ENCODE data around the gene ATXN2. TPM values are rescaled to one million over a fixed set of nuclear protein-coding genes. Genes with fewer than 3 reads are reported as not detected.

The ATXN2 gene
- total and polyA plus RNA-seq, 9 of the 15 experiments (the other 6 are each of a cell fraction or from before 2014, with no cell fraction given): 16.8 to 67.8 (median 29.3) TPM

DNA sequence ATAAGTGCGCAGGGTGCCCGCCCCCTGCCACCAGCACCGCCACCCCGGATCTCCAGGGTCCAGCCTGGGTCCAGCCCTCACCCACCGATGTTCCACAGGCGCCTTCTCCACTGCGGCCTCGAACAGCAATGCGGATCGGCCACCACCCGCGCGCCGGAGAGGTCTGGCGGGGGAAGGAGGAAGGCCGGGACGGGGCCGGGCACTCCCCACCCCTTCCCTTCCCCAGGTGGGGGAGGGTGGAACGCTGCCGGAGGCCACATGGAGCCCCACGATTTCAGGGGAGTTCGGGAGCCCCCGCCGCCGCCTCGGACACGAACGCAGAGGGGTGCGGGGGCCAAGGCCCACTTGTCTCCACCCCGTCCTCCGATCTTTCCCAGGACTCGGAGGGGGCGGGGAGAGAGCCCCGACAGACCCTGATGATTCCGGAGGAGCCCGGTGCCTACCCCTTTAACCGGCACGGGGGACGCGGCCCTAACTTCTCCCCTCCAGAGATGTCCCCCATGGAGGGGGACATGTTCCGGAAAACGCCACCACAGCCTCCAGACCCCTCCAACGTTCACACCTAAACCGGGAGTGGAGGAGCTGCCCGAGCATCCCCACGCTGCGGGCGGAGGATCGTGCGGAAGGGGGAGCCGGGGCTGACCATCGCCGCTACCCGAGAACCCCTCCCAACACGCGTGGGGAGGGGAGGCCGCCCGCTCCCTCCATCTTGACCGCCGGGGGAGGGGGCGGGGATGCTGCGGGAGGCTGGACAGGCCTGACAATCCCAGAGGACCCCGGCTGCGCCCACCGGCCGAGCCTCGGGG lies 1.1 kb downstream of the ATXN2 start (continued):
- peak; percentile 20; the same call in 1 of the 2 replicates for TF ChIP-seq PHF8 (IDR thresholded peaks at IDR 0.05; ENCODE audit: borderline replicate concordance, low read length)
- TF ChIP-seq RBM34 (IDR thresholded peaks at IDR 0.05; ENCODE audit: borderline replicate concordance, insufficient read depth, low read length): no peak
- TF ChIP-seq KLF6 (CRISPR knock-in tag; IDR thresholded peaks at IDR 0.05; ENCODE audit: borderline replicate concordance): no peak
- no peak for TF ChIP-seq LARP7 (IDR thresholded peaks at IDR 0.05)
- no peak for TF ChIP-seq CBX2 (IDR thresholded peaks at IDR 0.05; ENCODE audit: insufficient read depth, low read length, poor library complexity, severe bottlenecking)
- no peak for TF ChIP-seq HDAC8 (tag; IDR thresholded peaks at IDR 0.05)
- TF ChIP-seq RFX1 (IDR thresholded peaks at IDR 0.05): no peak
- no peak for TF ChIP-seq E2F6 (IDR thresholded peaks at IDR 0.05; ENCODE audit: borderline replicate concordance in 1 of 2, extremely low read depth in 1 of 2, insufficient read depth in 1 of 2, insufficient read length in 1 of 2, low read depth in 1 of 2, low read length in 1 of 2, poor library complexity in 1 of 2, severe bottlenecking in 1 of 2)
- no peak for TF ChIP-seq ZNF184 (CRISPR knock-in tag; IDR thresholded peaks at IDR 0.05)
- TF ChIP-seq STAT5B (CRISPR knock-in tag; IDR thresholded peaks at IDR 0.05): no peak
- TF ChIP-seq, protein P1, sequence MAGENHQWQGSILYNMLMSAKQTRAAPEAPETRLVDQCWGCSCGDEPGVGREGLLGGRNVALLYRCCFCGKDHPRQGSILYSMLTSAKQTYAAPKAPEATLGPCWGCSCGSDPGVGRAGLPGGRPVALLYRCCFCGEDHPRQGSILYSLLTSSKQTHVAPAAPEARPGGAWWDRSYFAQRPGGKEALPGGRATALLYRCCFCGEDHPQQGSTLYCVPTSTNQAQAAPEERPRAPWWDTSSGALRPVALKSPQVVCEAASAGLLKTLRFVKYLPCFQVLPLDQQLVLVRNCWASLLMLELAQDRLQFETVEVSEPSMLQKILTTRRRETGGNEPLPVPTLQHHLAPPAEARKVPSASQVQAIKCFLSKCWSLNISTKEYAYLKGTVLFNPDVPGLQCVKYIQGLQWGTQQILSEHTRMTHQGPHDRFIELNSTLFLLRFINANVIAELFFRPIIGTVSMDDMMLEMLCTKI (IDR thresholded peaks at IDR 0.05; ENCODE audit: partially characterized antibody): no peak
- TF ChIP-seq SNRNP70 (optimal IDR thresholded peaks at IDR 0.05; ENCODE audit: low read depth, low read length): no peak
- TF ChIP-seq NR4A1 (CRISPR knock-in tag; IDR thresholded peaks at IDR 0.05): no peak
- TF ChIP-seq NR4A1 (tag; IDR thresholded peaks at IDR 0.05): no peak
- TF ChIP-seq ZNF174 (CRISPR knock-in tag; IDR thresholded peaks at IDR 0.05): no peak
- TF ChIP-seq ZNF639 (CRISPR knock-in tag; conservative IDR thresholded peaks at IDR 0.05 in 1 of 2, IDR thresholded peaks at IDR 0.05 in 1 of 2): no peak
- TF ChIP-seq CBX8 (IDR thresholded peaks at IDR 0.05; ENCODE audit: borderline replicate concordance, extremely low read depth, low read depth, low read length, poor library complexity, severe bottlenecking): no peak
- TF ChIP-seq TFAP4 (CRISPR knock-in tag; IDR thresholded peaks at IDR 0.05; ENCODE audit: borderline replicate concordance): peak; percentile 61
- no peak for TF ChIP-seq ZNF707 (CRISPR knock-in tag; conservative IDR thresholded peaks at IDR 0.05)
- no peak for TF ChIP-seq CC2D1A (IDR thresholded peaks at IDR 0.05)
- no peak for TF ChIP-seq ZNF778 (CRISPR knock-in tag; IDR thresholded peaks at IDR 0.05)
- TF ChIP-seq SP2 (IDR thresholded peaks at IDR 0.05; ENCODE audit: extremely low read depth, low read depth, low read length, poor library complexity, severe bottlenecking): no peak

All from K562 (cell line).